ENCODE measurements around the gene OPCML. TPM values are rescaled to one million over a fixed set of nuclear protein-coding genes. Genes with fewer than 3 reads are reported as not detected.

OPCML gene
- total RNA-seq, 1 donor from 2014 or later, result 2.7 TPM

DNA sequence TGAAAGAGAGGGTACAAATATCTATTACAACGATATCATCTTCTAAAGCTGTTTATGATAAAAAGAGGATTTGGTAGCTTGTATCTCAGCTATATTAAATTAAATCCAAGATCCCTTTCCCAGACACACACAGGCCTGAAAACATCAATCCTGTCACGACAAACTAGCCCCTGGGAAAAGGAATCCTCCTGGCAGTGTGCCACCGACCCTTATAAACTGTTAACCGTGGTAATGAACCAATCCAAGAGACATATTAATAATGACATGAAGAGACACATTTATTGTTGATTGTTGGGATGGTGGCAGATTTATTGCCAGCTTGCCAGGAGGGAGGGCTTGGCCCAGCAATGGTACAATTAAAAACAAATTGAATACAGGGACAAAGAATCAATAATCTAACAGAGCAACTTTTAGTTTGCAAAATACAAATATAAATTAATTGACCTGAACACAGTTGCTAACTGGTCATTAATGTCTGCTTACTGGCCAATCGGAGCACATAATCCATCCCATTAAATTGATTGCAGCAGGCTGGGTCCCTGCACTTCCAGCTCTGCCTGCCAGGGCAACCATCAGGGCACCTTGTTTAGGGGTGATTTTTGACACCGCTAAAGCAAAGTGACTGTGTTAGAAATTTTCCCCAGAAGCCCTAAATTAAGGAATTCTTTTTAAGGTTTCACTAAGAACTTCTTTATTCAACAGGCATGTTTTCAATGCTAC lies 887.6 kb downstream of the OPCML start:
- H3K4me1 Mint-ChIP-seq (ENCODE audit: low read depth), result peaks cover 15% of the 10 kb centered on the region
- no peaks in the 10 kb centered on the region for H3K36me3 Mint-ChIP-seq (ENCODE audit: low read depth)

DNA sequence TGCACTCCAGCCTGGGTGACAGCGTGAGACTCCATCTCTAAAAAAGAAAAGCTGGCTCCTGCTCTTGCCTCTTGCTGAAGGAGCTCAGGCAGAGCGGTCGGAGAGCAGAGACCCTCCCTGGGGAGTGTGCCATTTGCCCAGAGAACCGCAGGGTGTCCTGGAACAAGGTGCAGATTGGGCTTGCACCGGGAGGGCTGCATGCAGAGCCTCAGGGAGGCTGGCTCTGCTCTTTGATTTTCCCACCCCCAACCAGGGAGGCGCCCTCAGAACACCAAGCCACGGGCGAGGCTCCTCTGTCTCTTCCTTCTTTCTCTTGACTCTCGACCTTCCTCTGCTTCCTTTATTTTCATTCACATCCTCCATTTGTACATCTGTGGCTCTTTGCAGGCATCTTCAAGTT lies 889.1 kb downstream of the OPCML start:
- no peak overlapping the region for H3K4me3 Mint-ChIP-seq (ENCODE audit: unreplicated experiment)
- DNase-seq (ENCODE audit: low spot score), result no peak
- no peak overlapping the region for H3K27ac Mint-ChIP-seq (ENCODE audit: unreplicated experiment)
- no peaks in the 10 kb centered on the region for H3K9me3 Mint-ChIP-seq (ENCODE audit: low read depth)
- TF ChIP-seq, protein P1, sequence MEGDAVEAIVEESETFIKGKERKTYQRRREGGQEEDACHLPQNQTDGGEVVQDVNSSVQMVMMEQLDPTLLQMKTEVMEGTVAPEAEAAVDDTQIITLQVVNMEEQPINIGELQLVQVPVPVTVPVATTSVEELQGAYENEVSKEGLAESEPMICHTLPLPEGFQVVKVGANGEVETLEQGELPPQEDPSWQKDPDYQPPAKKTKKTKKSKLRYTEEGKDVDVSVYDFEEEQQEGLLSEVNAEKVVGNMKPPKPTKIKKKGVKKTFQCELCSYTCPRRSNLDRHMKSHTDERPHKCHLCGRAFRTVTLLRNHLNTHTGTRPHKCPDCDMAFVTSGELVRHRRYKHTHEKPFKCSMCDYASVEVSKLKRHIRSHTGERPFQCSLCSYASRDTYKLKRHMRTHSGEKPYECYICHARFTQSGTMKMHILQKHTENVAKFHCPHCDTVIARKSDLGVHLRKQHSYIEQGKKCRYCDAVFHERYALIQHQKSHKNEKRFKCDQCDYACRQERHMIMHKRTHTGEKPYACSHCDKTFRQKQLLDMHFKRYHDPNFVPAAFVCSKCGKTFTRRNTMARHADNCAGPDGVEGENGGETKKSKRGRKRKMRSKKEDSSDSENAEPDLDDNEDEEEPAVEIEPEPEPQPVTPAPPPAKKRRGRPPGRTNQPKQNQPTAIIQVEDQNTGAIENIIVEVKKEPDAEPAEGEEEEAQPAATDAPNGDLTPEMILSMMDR (IDR thresholded peaks at IDR 0.05), result no peak
- H3K27me3 Mint-ChIP-seq (ENCODE audit: low read depth), result no peaks in the 10 kb centered on the region
- peaks cover 4% of the 10 kb centered on the region for H3K4me1 Mint-ChIP-seq (ENCODE audit: low read depth)
- H3K36me3 Mint-ChIP-seq (ENCODE audit: low read depth), result no peaks in the 10 kb centered on the region

More for the DNA sequence above, 887.6 kb downstream of the OPCML start:
- TF ChIP-seq, protein P1 (IDR thresholded peaks at IDR 0.05), result no peak
- no peak for DNase-seq (ENCODE audit: low spot score)
- Mint-ChIP-seq H3K27me3 (ENCODE audit: low read depth) (no peaks in the 10 kb centered on the region), H3K4me3 (ENCODE audit: unreplicated experiment) (no peak overlapping the region), H3K9me3 (ENCODE audit: low read depth) (no peaks in the 10 kb centered on the region), H3K27ac (ENCODE audit: unreplicated experiment) (no peak overlapping the region)

- no peak for DNase-seq (ENCODE audit: low spot score)
- no peaks in the 10 kb centered on the region for H3K4me1 Mint-ChIP-seq (ENCODE audit: low read depth)
- H3K27me3 Mint-ChIP-seq (ENCODE audit: low read depth), result no peaks in the 10 kb centered on the region
- TF ChIP-seq, protein P1 (IDR thresholded peaks at IDR 0.05), result no peak
- no peaks in the 10 kb centered on the region for H3K36me3 Mint-ChIP-seq (ENCODE audit: low read depth)
- no peaks in the 10 kb centered on the region for H3K9me3 Mint-ChIP-seq (ENCODE audit: low read depth)
- H3K27ac Mint-ChIP-seq (ENCODE audit: unreplicated experiment), result no peak overlapping the region
- H3K4me3 Mint-ChIP-seq (ENCODE audit: unreplicated experiment), result no peak overlapping the region
Observed at GRCh38 chr11:132640952-132641351, 891.3 kb downstream of the OPCML start.

DNA sequence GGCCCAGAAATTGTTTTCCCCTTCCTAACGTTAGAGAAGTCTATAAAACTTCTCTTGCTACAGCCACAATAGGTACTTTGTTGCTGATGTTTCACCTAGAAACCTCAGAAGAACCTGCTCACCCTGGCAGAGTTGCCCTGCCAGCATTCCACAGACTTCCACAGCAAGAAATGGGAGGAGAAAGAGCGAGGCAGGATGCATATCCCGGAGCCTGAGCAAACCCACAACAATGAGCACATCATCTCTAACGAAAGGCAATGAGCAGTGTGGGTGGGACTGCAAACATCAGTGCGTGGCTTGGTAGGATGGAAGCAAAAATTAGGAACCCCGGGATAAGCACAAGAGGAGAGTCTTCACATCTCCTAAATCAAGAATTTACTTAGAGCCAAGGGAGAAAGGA lies 892.3 kb downstream of the OPCML start:
- TF ChIP-seq, protein P1 (IDR thresholded peaks at IDR 0.05), result no peak
- Mint-ChIP-seq H3K4me1 (ENCODE audit: low read depth) (no peaks in the 10 kb centered on the region), H3K9me3 (ENCODE audit: low read depth) (no peaks in the 10 kb centered on the region), H3K36me3 (ENCODE audit: low read depth) (no peaks in the 10 kb centered on the region), H3K27ac (ENCODE audit: unreplicated experiment) (no peak overlapping the region), H3K4me3 (ENCODE audit: unreplicated experiment) (no peak overlapping the region), H3K27me3 (ENCODE audit: low read depth) (no peaks in the 10 kb centered on the region)
- DNase-seq (ENCODE audit: low spot score), result no peak

DNA sequence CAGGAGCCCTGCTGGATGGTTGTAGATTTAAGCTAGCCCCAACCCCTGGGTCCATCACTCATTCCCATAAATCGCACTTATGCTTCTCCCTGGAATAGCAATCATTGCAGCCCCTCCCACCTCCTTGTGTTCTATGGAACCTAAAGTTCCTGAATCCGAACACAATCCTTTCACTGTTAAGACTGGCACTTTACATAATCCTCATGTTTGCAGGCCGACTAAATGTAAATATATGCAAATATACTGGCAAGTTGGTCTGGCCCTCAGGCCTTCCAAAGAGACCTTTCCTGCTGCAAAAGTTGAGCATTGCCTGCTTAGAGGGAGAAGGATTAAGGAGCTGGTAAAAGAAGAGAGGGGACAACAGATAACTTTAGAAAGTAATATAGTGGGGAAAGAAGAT lies 892.9 kb downstream of the OPCML start:
- H3K27ac Mint-ChIP-seq (ENCODE audit: unreplicated experiment), result no peak overlapping the region
- TF ChIP-seq, protein P1 (IDR thresholded peaks at IDR 0.05), result no peak
- no peaks in the 10 kb centered on the region for H3K27me3 Mint-ChIP-seq (ENCODE audit: low read depth)
- no peaks in the 10 kb centered on the region for H3K36me3 Mint-ChIP-seq (ENCODE audit: low read depth)
- H3K9me3 Mint-ChIP-seq (ENCODE audit: low read depth), result no peaks in the 10 kb centered on the region
- no peak for DNase-seq (ENCODE audit: low spot score)
- H3K4me1 Mint-ChIP-seq (ENCODE audit: low read depth), result no peaks in the 10 kb centered on the region
- H3K4me3 Mint-ChIP-seq (ENCODE audit: unreplicated experiment), result no peak overlapping the region
